Activated CD4-positive, alpha-beta T cell treated with anti-CD3 and anti-CD28 coated beads for 36 hours (primary cell): ENCODE results near the gene PCNX3. TPM values are rescaled to one million over a fixed set of nuclear protein-coding genes. Genes with fewer than 3 reads are reported as not detected.

ENCODE experiments used
- ATAC-seq: fragments of 200-7000 bp; cut with Tn5 transposase; one replicate; pipeline ENCODE4 v1.10.0; 2021; ENCODE audit warnings: mild to moderate bottlenecking, moderate library complexity
- CTCF ChIA-PET: fragments of 350-600 bp; sonication (Branson Sonifier 250); formaldehyde crosslinking; loops from one replicate; lab custom pipeline; 2021; ENCODE audit warnings: antibody characterized with exemption; lab: Charles Lee
- POLR2A ChIA-PET: fragments of 350-600 bp; sonication (Branson Sonifier 250); formaldehyde crosslinking; loops from one replicate; lab custom pipeline; 2021; ENCODE audit warnings: antibody characterized with exemption, inconsistent platforms; lab: Charles Lee
- DNase-seq: peaks from one replicate; pipeline ENCODE4 v3.0.0-alpha.2; 2020
- H3K27ac Mint-ChIP-seq: one replicate; pipeline ENCODE4 v1.8.0; 2021; ENCODE audit warnings: mixed read lengths
- H3K27me3 Mint-ChIP-seq: one replicate; pipeline ENCODE4 v1.8.0; 2021; ENCODE audit warnings: mixed read lengths
- H3K36me3 Mint-ChIP-seq: one replicate; pipeline ENCODE4 v1.8.0; 2021; ENCODE audit warnings: low read depth, mixed read lengths
- H3K4me1 Mint-ChIP-seq: one replicate; pipeline ENCODE4 v1.8.0; 2021; ENCODE audit warnings: mixed read lengths
- H3K4me3 Mint-ChIP-seq: one replicate; pipeline ENCODE4 v1.8.0; 2021; ENCODE audit warnings: mild to moderate bottlenecking, moderate library complexity, mixed read lengths
- H3K9me3 Mint-ChIP-seq: one replicate; pipeline ENCODE4 v1.8.0; 2021; ENCODE audit warnings: low read depth, mixed read lengths
- intact Hi-C, 2 experiments: fragments of 100-400 bp; cut with DNase I in 1 of 2; cut with micrococcal nuclease in 1 of 2; formaldehyde crosslinking; loops; one replicate each; pipeline versions ENCODE4 v1.14.2 to v1.15.1; 2022 to 2024; cut with DNase I, micrococcal nuclease
- total RNA-seq, 2 experiments: library from RNA; stranded (reverse); gene quantifications; one replicate each; pipeline ENCODE4 v1.2.3, GENCODE V29; 2021

The PCNX3 gene
- total RNA-seq: 10 to 100 TPM; 27.9 to 30.7 TPM

DNA sequence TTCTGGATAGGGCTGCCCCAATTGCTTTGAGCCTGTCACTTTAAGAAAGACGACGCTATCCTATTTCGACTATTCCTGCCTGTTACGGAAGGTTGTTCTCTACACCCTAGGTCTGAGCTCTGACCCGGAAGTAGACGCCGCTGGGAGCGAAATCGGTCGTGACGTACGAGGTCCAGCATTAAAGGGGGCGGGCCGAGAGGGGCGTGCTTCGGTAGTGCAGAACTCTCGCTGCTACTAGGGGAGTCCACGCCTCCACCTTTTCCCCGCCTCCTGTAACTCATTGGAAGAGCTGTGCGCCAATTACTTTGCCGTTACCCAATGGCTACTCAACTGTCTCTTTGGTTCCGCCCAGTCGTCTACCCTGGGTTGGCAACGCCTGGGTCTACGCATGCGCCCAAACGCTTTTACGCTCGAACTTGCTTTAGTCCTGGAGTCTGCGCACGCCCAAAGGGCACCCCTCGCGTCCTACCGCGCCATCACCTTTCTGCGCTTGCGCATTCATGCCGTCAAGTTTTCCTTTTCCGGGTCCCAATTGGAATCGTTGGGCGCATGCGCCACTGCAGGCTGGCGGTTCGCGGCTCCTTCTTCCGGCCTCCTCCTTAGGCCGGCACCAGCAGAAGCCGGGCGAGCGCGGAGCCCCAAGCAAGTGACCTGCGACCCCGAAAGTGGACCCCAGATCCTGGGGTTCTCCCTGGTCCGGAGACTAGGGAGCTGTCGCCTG is at the start of gene PCNX3:
Gene PCNX3, plus strand, starts transcription at position 548 of the 721 bp plus-strand sequence. CDS start 536 bp downstream, outside the sequence.
- peaks cover 45% of the 10 kb centered on the region for H3K36me3 Mint-ChIP-seq
- CTCF ChIA-PET: interaction anchor here (0.6 to 1.8 kb wide), 21 partner anchors 17 to 1314 kb away, joined by 3 to 20 read pairs (median 4); partner anchors contain the start of genes CCDC85B, FAM89B, FIBP and KAT5
- peaks cover 38% of the 10 kb centered on the region for H3K4me1 Mint-ChIP-seq
- ATAC-seq (peak; percentile 93), DNase-seq (peak; percentile 100)
- peak within 1 kb of the TSS; percentile 94 for H3K27ac Mint-ChIP-seq
- intact Hi-C loops: loop anchor here (1.0 to 2.0 kb wide), 24 partner anchors 23 to 691 kb away; partner anchors contain the start of genes SIPA1 (in 2 of the 2), SLC25A45 (in 2 of the 2), ZNRD2 (in 2 of the 2) and BANF1 (in 1 of the 2)
- H3K27me3 Mint-ChIP-seq: no peaks in the 10 kb centered on the region
- H3K4me3 Mint-ChIP-seq: peak within 1 kb of the TSS; percentile 96
- POLR2A ChIA-PET: interaction anchor here (0.5 to 1.4 kb wide), 21 partner anchors 23 to 479 kb away, joined by 3 to 9 read pairs (median 4); partner anchors contain the start of genes CFL1, EHBP1L1, FAM89B and MALAT1
- no peaks in the 10 kb centered on the region for H3K9me3 Mint-ChIP-seq

DNA sequence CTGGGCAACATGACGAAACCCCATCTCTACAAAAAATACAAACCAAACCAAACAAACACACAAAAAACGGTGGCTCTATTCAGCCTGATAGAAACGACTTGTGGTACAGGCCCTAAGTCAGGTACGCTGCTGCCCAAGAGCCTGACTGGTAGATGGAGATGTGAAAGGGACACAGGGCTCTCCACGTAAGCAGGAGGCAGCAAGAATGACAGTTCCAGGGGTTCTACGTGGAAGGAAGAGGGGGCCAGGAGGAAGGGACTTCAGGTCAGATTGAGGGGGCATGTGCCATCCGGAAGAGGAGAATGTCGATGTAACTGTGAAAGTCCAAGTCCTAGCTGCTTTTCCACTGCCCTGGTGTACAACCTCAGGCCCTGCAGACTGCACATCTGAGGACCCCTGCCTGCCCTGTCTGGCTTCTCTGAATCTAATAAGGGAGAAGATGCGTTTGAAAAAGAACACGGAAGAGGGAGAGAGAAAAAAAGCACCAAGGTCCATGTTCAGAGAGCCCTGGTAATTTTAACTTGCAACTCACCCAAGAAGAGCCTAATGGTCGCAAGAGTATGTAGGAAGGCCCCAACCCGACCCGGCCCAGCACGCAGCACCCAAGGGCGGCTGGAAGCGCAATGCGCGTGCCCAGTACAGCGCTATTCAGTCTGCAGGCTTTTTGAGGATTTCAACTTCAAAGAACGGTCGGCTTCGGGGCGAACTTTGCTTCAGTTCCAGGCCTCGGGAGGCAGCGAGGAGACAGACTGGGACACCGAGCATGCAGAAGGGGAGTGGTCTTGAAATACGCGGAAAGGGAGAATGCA is 46.2 kb upstream of the PCNX3 start:
- ChIA-PET POLR2A (interaction anchor here (0.7 to 2.0 kb wide), 8 partner anchors 10 to 150 kb away, joined by 3 to 7 read pairs (median 5); partner anchors contain the start of gene MAP3K11), CTCF (interaction anchor here (1.0 to 4.6 kb wide), 5 partner anchors 28 to 239 kb away, joined by 3 to 42 read pairs (median 3); partner anchors contain the start of gene PCNX3)
- H3K36me3 Mint-ChIP-seq: peaks cover 33% of the 10 kb centered on the region
- ATAC-seq: peak; percentile 21
- H3K4me3 Mint-ChIP-seq: peak overlapping the region; percentile 97
- no peaks in the 10 kb centered on the region for H3K9me3 Mint-ChIP-seq
- peak overlapping the region; percentile 96 for H3K27ac Mint-ChIP-seq
- intact Hi-C loops: no loop called here
- H3K4me1 Mint-ChIP-seq: peaks cover 58% of the 10 kb centered on the region
- H3K27me3 Mint-ChIP-seq: no peaks in the 10 kb centered on the region
- no peak for DNase-seq

GRCh38 chr11:65569973-65570918 is 45.3 kb upstream of the PCNX3 start, which contains the start of gene ZNRD2:
Gene ZNRD2, plus strand, starts transcription at chr11:65570477. Its CDS starts 15 bp downstream, at chr11:65570492.
- peak; percentile 75 for ATAC-seq
- Mint-ChIP-seq H3K4me1 (peaks cover 60% of the 10 kb centered on the region), H3K9me3 (no peaks in the 10 kb centered on the region), H3K27me3 (no peaks in the 10 kb centered on the region), H3K27ac (peak within 1 kb of the TSS; percentile 96), H3K4me3 (peak within 1 kb of the TSS; percentile 97), H3K36me3 (peaks cover 35% of the 10 kb centered on the region)
- ChIA-PET CTCF (interaction anchor here (0.5 to 4.6 kb wide), 12 partner anchors 11 to 425 kb away, joined by 3 to 42 read pairs (median 4); partner anchors contain the start of gene PCNX3), POLR2A (interaction anchor here (0.5 to 2.0 kb wide), 10 partner anchors 11 to 151 kb away, joined by 3 to 7 read pairs (median 5); partner anchors contain the start of gene MAP3K11)
- intact Hi-C loops: loop anchor here (1.0 to 5.0 kb wide), 19 partner anchors 15 to 793 kb away; partner anchors contain the start of genes PCNX3 (in 2 of the 2), SLC25A45 (in 2 of the 2), ATG2A (in 1 of the 2) and BANF1 (in 1 of the 2)
- peak; percentile 100 for DNase-seq

- DNase-seq (no peak), ATAC-seq (no peak)
- ChIA-PET POLR2A (interaction anchor here (0.6 to 1.9 kb wide), 6 partner anchors 22 to 1068 kb away, joined by 3 to 9 read pairs (median 4); partner anchors contain the start of gene MALAT1), CTCF (interaction anchor here (0.6 to 4.6 kb wide), 13 partner anchors 11 to 439 kb away, joined by 3 to 42 read pairs (median 4); partner anchors contain the start of gene PCNX3)
- Mint-ChIP-seq H3K9me3 (no peaks in the 10 kb centered on the region), H3K36me3 (peaks cover 36% of the 10 kb centered on the region), H3K4me3 (peak overlapping the region; percentile 97), H3K27ac (peak overlapping the region; percentile 89), H3K27me3 (no peaks in the 10 kb centered on the region), H3K4me1 (peaks cover 52% of the 10 kb centered on the region)
- intact Hi-C loops: loop anchor here (2.0 to 5.0 kb wide), 7 partner anchors 17 to 794 kb away; partner anchors contain the start of genes ATG2A (in 1 of the 2), CFL1 (in 1 of the 2), EHD1 (in 1 of the 2) and RAB1B (in 1 of the 2)
These were observed 44.2 kb upstream of the PCNX3 start for GRCh38 chr11:65571420-65571819.

- DNase-seq: no peak
- H3K36me3 Mint-ChIP-seq: peaks cover 37% of the 10 kb centered on the region
- peak overlapping the region; percentile 89 for H3K27ac Mint-ChIP-seq
- no peak for ATAC-seq
- ChIA-PET POLR2A (interaction anchor here (0.7 to 1.9 kb wide), 8 partner anchors 21 to 761 kb away, joined by 3 to 9 read pairs (median 3); partner anchors contain the start of gene MALAT1), CTCF (interaction anchor here (0.7 to 4.6 kb wide), 14 partner anchors 9 to 440 kb away, joined by 3 to 42 read pairs (median 4); partner anchors contain the start of gene PCNX3)
- no peaks in the 10 kb centered on the region for H3K9me3 Mint-ChIP-seq
- intact Hi-C loops: loop anchor here (1.0 to 5.0 kb wide), 9 partner anchors 17 to 795 kb away; partner anchors contain the start of genes ATG2A (in 1 of the 2), CFL1 (in 1 of the 2), EHD1 (in 1 of the 2) and KAT5 (in 1 of the 2)
- H3K4me3 Mint-ChIP-seq: peak overlapping the region; percentile 97
- peaks cover 50% of the 10 kb centered on the region for H3K4me1 Mint-ChIP-seq
- no peaks in the 10 kb centered on the region for H3K27me3 Mint-ChIP-seq
These were observed 43.6 kb upstream of the PCNX3 start for GRCh38 chr11:65571940-65572339.

GRCh38 chr11:65572356-65573051 is 43.1 kb upstream of the PCNX3 start, which contains the start of gene FAM89B:
Gene FAM89B, plus strand, starts transcription at chr11:65572538. Its CDS starts 132 bp downstream, at chr11:65572670.
- ATAC-seq: peak; percentile 7

GRCh38 chr11:65573391-65574079 is 42.0 kb upstream of the PCNX3 start:
- ChIA-PET CTCF (interaction anchor here (0.6 to 4.6 kb wide), 12 partner anchors 9 to 696 kb away, joined by 3 to 42 read pairs (median 4); partner anchors contain the start of gene PCNX3), POLR2A (interaction anchor here (1.5 to 1.8 kb wide), 2 partner anchors 33 to 74 kb away, joined by 6 to 9 read pairs; partner anchors contain the start of gene MALAT1)
- Mint-ChIP-seq H3K9me3 (no peaks in the 10 kb centered on the region), H3K4me1 (peaks cover 52% of the 10 kb centered on the region), H3K4me3 (peak overlapping the region; percentile 90), H3K27me3 (no peaks in the 10 kb centered on the region), H3K36me3 (peaks cover 37% of the 10 kb centered on the region), H3K27ac (peak overlapping the region; percentile 83)
- peak; percentile 55 for DNase-seq
- intact Hi-C loops: loop anchor here (1.0 to 5.0 kb wide), 26 partner anchors 15 to 796 kb away; partner anchors contain the start of genes ATG2A (in 1 of the 2), BANF1 (in 1 of the 2), C11orf68 (in 1 of the 2) and CCDC85B (in 1 of the 2)
- ATAC-seq: no peak

More at GRCh38 chr11:65572356-65573051, 43.1 kb upstream of the PCNX3 start, which contains the start of gene FAM89B:
- H3K4me1 Mint-ChIP-seq: peaks cover 48% of the 10 kb centered on the region
- peak within 1 kb of the TSS; percentile 97 for H3K4me3 Mint-ChIP-seq
- DNase-seq: peak; percentile 94
- no peaks in the 10 kb centered on the region for H3K9me3 Mint-ChIP-seq
- H3K36me3 Mint-ChIP-seq: peaks cover 37% of the 10 kb centered on the region
- H3K27me3 Mint-ChIP-seq: no peaks in the 10 kb centered on the region
- intact Hi-C loops: loop anchor here (1.0 to 5.0 kb wide), 8 partner anchors 140 to 795 kb away; partner anchors contain the start of genes ATG2A (in 1 of the 2), CFL1 (in 1 of the 2), EHD1 (in 1 of the 2) and KAT5 (in 1 of the 2)
- peak within 1 kb of the TSS; percentile 89 for H3K27ac Mint-ChIP-seq
- POLR2A ChIA-PET: interaction anchor here (0.7 to 1.9 kb wide), 8 partner anchors 15 to 762 kb away, joined by 3 to 9 read pairs (median 3); partner anchors contain the start of gene MALAT1
- CTCF ChIA-PET: interaction anchor here (0.5 to 4.6 kb wide), 14 partner anchors 10 to 1327 kb away, joined by 3 to 42 read pairs (median 4); partner anchors contain the start of gene PCNX3
